K562 (cell line): Measurements from ENCODE around the gene OOSP3. TPM values are rescaled to one million over a fixed set of nuclear protein-coding genes. Genes with fewer than 3 reads are reported as not detected.

ENCODE experiments used
- ATAC-seq: fragments of 200-7000 bp; cut with Tn5 transposase; 3 replicates; pipeline ENCODE4 v1.9.1; 2020; ENCODE audit warnings: moderate library complexity
- BruUV-seq: library from RNA; stranded (reverse); fragments of 400-500 nt; replicated peaks from 2 replicates; lab custom pipeline; 2021; lab: Mats Ljungman, UMichigan
- CTCF ChIA-PET: fragments of 300-600 bp; formaldehyde crosslinking; extraction: SDS; loops from one replicate; lab custom pipeline; 2021; ENCODE audit warnings: low intra/inter-chr PET ratio; lab: Yijun Ruan, JAX
- POLR2A ChIA-PET: fragments of 300-600, 350-650 bp; sonication (Branson Sonifier 250); formaldehyde crosslinking; extraction: SDS; loops from one replicate; lab custom pipeline; 2021; ENCODE audit warnings: antibody characterized with exemption, inconsistent platforms; lab: Yijun Ruan, JAX
- DNase-seq, 4 experiments: peaks; one replicate each; pipeline versions ENCODE4 v3.0.0 to v3.0.0-alpha.2; 2011 to 2018; ENCODE audit warnings: low spot score in 3 of 4, mixed read lengths in 3 of 4; ENCODE audit errors: extremely low read depth in 1 of 4
- FAIRE-seq: peaks from 2 replicates; lab custom pipeline; 2011; peaks lifted over from hg19 to GRCh38; lab: Jason Lieb, UNC
- H2AFZ ChIP-seq: 2 replicates; pipeline ENCODE4 v1.6.0; 2011; ENCODE audit warnings: low read depth, low read length, control low read depth, inconsistent platforms
- H3K27ac ChIP-seq: fragments of 200-600 bp; 3 replicates; pipeline ENCODE4 v1.8.0; 2011; ENCODE audit warnings: low read depth, mild to moderate bottlenecking, control low read depth, inconsistent platforms, low read length, moderate library complexity, mixed read lengths; ENCODE audit errors: extremely low read depth
- H3K27me3 ChIP-seq, 2 experiments: fragments of 300-600 bp in 1 of 2; 2 replicates in 1 of 2; 3 replicates in 1 of 2; pipeline versions ENCODE4 v1.6.0 to v1.8.0; 2011; ENCODE audit warnings: inconsistent platforms in 2 of 2, low read length in 2 of 2, mild to moderate bottlenecking in 1 of 2, mixed read lengths in 1 of 2, moderate library complexity in 1 of 2; ENCODE audit not compliant: control insufficient read depth in 2 of 2, insufficient read depth in 2 of 2
- H3K36me3 ChIP-seq: fragments of 300-600 bp; 3 replicates; pipeline ENCODE4 v1.8.0; 2011; ENCODE audit warnings: mild to moderate bottlenecking, low read length, inconsistent platforms; ENCODE audit not compliant: control insufficient read depth, insufficient read depth
- H3K4me1 ChIP-seq, 2 experiments: fragments of 200-600 bp in 1 of 2; replicated peaks in 1 of 2; 2 replicates in 1 of 2; 3 replicates in 1 of 2; pipeline versions ENCODE4 v1.5.1 to v1.8.0; 2011; ENCODE audit warnings: inconsistent platforms in 2 of 2, low read length in 2 of 2, mild to moderate bottlenecking in 1 of 2, mixed read lengths in 1 of 2, moderate library complexity in 1 of 2; ENCODE audit not compliant: control insufficient read depth in 2 of 2, insufficient read depth in 2 of 2
- H3K4me2 ChIP-seq: 2 replicates; pipeline ENCODE4 v1.6.1; 2011; ENCODE audit warnings: low read length, control low read depth, inconsistent platforms, mixed read lengths; ENCODE audit not compliant: insufficient read depth
- H3K4me3 ChIP-seq: fragments of 200-600 bp; sonication (generic), shearing (Covaris generic); 2 replicates; pipeline ENCODE4 v1.5.1; 2016; ENCODE audit warnings: control low read depth, inconsistent platforms
- H3K79me2 ChIP-seq: fragments of 200-600 bp; 3 replicates; pipeline ENCODE4 v1.8.0; 2011; ENCODE audit warnings: low read length, inconsistent platforms; ENCODE audit not compliant: control insufficient read depth, insufficient read depth
- H3K9ac ChIP-seq, 2 experiments: 2 replicates each; pipeline versions ENCODE4 v1.6.0 to v1.6.1; 2011; ENCODE audit warnings: low read depth in 2 of 2, low read length in 2 of 2, control low read depth in 1 of 2, inconsistent platforms in 1 of 2, mild to moderate bottlenecking in 1 of 2, mixed read lengths in 1 of 2; ENCODE audit not compliant: insufficient read depth in 1 of 2
- H3K9me1 ChIP-seq: one replicate; pipeline ENCODE4 v1.6.0; 2011; ENCODE audit warnings: inconsistent platforms, mild to moderate bottlenecking, low read length, moderate library complexity; ENCODE audit not compliant: control insufficient read depth, insufficient read depth
- H3K9me3 ChIP-seq: replicated peaks from 2 replicates; pipeline ENCODE4 v1.5.1; 2011; ENCODE audit warnings: low read depth, low read length, inconsistent platforms; ENCODE audit not compliant: control insufficient read depth, insufficient read depth
- H4K20me1 ChIP-seq: replicated peaks from 2 replicates; pipeline ENCODE4 v1.6.1; 2011; ENCODE audit warnings: low read length, inconsistent platforms, mixed read lengths; ENCODE audit not compliant: control insufficient read depth, insufficient read depth
- IFI16 ChIP-seq: fragments of 250-450 bp; sonication (Bioruptor Pico); IDR thresholded peaks from 2 replicates; pipeline ENCODE4 v2.1.2; 2022; ENCODE audit warnings: mild to moderate bottlenecking, inconsistent platforms
- NR2F6 ChIP-seq: fragments of 450-650 bp; formaldehyde crosslinking; IDR thresholded peaks from 2 replicates; pipeline ENCODE4 v1.4.0; 2020; ENCODE audit warnings: mild to moderate bottlenecking
- RBFOX2 ChIP-seq: fragments of 200-400 bp; formaldehyde crosslinking; IDR thresholded peaks from 2 replicates; pipeline ENCODE4 v1.6.1; 2017; ENCODE audit warnings: low read depth, mild to moderate bottlenecking, low read length, moderate library complexity
- RFX7 ChIP-seq: fragments of 250-450 bp; sonication (Bioruptor Pico); IDR thresholded peaks from 2 replicates; pipeline ENCODE4 v1.5.1; 2021; ENCODE audit warnings: mild to moderate bottlenecking
- SNRNP70 ChIP-seq: fragments of 200-400 bp; formaldehyde crosslinking; optimal IDR thresholded peaks from 2 replicates; pipeline ENCODE3; 2017; ENCODE audit warnings: low read depth, low read length
- SPI1 ChIP-seq: IDR thresholded peaks from 2 replicates; pipeline ENCODE4 v1.6.1; 2011; ENCODE audit warnings: low read depth, low read length, control low read depth, borderline replicate concordance
- TRIM24 ChIP-seq, 2 experiments: fragments of 450-650 bp; IDR thresholded peaks; 2 replicates each; pipeline ENCODE4 v1.6.1; 2016
- ZNF121 ChIP-seq: sonication (generic); formaldehyde crosslinking; conservative IDR thresholded peaks from 2 replicates; pipeline ENCODE4 v1.8.0; 2022; ENCODE audit warnings: missing genetic modification reagents
- ZNF431 ChIP-seq: sonication (generic); formaldehyde crosslinking; IDR thresholded peaks from 2 replicates; pipeline ENCODE4 v1.8.0; 2022; ENCODE audit warnings: mild to moderate bottlenecking, missing genetic modification reagents
- WGBS: fragments of 100-300 bp; shearing (Covaris generic); methylation state at CpG from one replicate; pipeline ENCODE4 v1.1.6; 2016; ENCODE audit warnings: low coverage, mixed read lengths; ENCODE audit not compliant: insufficient coverage; ENCODE audit errors: missing lambda C conversion rate; 5-methylcytosine and 5-hydroxymethylcytosine counted together
- in situ Hi-C: fragments of 300-500 bp; cut with MboI; formaldehyde crosslinking; loops from 4 replicates; pipeline ENCODE4 v1.15.0; 2018; ENCODE audit warnings: inconsistent platforms, mixed read lengths
- intact Hi-C: fragments of 100-400 bp; cut with micrococcal nuclease; formaldehyde crosslinking; loops from 2 replicates; pipeline ENCODE4 v1.14.2; 2022
- polyA plus RNA-seq, 8 experiments: library from polyadenylated mRNA; depleted of rRNA in 4 of 8; stranded (reverse) in 5 of 8; unstranded in 3 of 8; fragments of >200 nt; fragmentation: Nextera tagmentation in 2 of 8; fragmentation: Illumina TruSeq in 1 of 8; extraction: Ambion mirVana in 2 of 8; extraction: Trizol in 1 of 8; gene quantifications; 2 replicates each; pipeline versions ENCODE4 v1.2.1 to v1.2.3, GENCODE V29; 2011 to 2014; ENCODE audit warnings: inconsistent platforms in 1 of 8, missing spikeins in 1 of 8
- total RNA-seq, 7 experiments: library from RNA; depleted of rRNA in 6 of 7; stranded (reverse); fragments of >200 nt in 6 of 7; fragmentation: Illumina TruSeq in 2 of 7; extraction: Trizol in 2 of 7; gene quantifications; 2 replicates each; pipeline versions ENCODE4 v1.2.1 to v1.2.3, GENCODE V29; 2011 to 2021; ENCODE audit warnings: low replicate concordance in 1 of 7
- TF ChIP-seq, protein P1 (sequence below): fragments of 250-450 bp; sonication (Bioruptor Pico); IDR thresholded peaks from 2 replicates; pipeline ENCODE4 v1.8.0; 2021; ENCODE audit warnings: mild to moderate bottlenecking, moderate library complexity

The OOSP3 gene
- total and polyA plus RNA-seq, 9 of the 15 experiments (the other 6 are each of a cell fraction or from before 2014, with no cell fraction given) = 0.09 to 0.32 (median 0.15) TPM; not detected in 6

DNA sequence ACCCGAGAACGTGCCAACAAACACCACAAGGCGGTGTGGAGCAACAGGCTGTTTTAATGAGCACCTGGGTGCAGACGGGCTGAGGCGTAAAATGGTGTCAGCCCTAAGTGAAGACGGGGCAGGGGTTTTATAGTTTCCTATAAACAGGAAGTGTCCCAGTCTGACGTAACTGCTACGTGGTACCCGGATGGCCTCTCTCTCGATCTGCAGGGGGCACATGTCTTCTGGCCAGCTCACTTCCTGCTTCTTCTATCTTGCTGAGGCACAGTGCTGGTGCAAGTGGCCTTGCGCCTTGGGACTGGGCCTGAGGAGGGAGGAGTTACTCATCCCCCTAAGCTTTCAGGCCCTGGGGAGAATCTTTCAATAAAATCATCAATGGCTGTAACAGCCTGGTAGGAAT lies 20.9 kb downstream of the OOSP3 start:
- 85% methylated on average over 11 of the region's 11 CpGs for WGBS
- in situ Hi-C loops (no loop called here), intact Hi-C loops (no loop called here)
- no peak for FAIRE-seq
- no peaks in the 10 kb centered on the region for H3K9me1 ChIP-seq
- H3K79me2 ChIP-seq = no peaks in the 10 kb centered on the region
- no peaks in the 10 kb centered on the region for H3K9me3 ChIP-seq
- 0 out of 4 replicates have a peak, but pooled peaks of 1 of the 2 experiments have one; percentile 13 for TF ChIP-seq TRIM24 (IDR thresholded peaks at IDR 0.05)
- 0 out of 2 replicates have a peak, but pooled peaks have one; percentile 8 for TF ChIP-seq SPI1
- no peak for TF ChIP-seq IFI16 (CRISPR knock-in tag)
- no peak for TF ChIP-seq ZNF431 (CRISPR knock-in tag)
- no peak for TF ChIP-seq ZNF121 (CRISPR knock-in tag)
- H3K4me3 ChIP-seq = no peak overlapping the region
- DNase-seq = peak in 1 of 4 experiments; percentile 13
- CTCF ChIA-PET = no interaction called here
- no peaks in the 10 kb centered on the region for H3K27me3 ChIP-seq
- peak overlapping the region; percentile 53 for H2AFZ ChIP-seq
- BruUV-seq = no TSS peak
- H4K20me1 ChIP-seq = no peaks in the 10 kb centered on the region
- H3K36me3 ChIP-seq = no peaks in the 10 kb centered on the region
- no peak overlapping the region for H3K9ac ChIP-seq
- peak; percentile 62 for ATAC-seq
- H3K4me2 ChIP-seq = no peak overlapping the region
- POLR2A ChIA-PET = no interaction called here
- peaks cover 0 to 4% of the 10 kb centered on the region in 2 experiments; a peak in 1 of 5 replicates for H3K4me1 ChIP-seq
- H3K27ac ChIP-seq = no peak overlapping the region

DNA sequence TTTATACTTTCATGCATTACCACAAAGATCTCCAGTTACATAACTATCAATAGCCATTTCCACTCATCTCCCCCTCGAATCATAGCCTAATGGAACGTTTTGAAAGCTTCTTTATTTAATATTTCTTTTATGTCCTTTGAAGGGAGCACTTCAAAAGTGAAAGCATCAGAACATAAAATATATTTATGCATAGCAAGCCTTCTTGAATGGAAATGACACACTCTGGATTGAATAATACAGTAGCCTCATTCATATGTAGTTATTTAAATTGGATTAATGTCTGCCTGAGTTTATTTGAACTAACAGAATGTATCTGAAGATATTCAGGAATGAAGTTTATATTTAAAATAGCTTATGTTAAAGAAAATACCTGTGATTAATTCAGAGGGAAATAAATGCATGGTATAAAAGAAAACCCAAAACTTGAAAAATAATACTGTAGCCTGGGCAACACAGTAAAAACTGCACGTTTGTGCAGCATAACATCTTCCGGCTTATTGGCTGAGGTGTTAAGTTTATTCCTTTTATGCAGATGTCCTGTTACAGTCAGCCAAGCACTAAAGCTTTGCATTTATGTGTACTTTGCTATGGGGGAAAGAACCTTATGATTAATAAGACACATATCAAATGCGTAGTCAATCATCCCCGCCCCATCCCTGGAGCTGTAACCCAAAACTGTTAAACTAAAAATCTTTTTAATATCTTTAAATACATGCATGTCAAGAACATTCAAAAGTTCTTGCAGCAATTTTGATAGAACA lies 22.0 kb downstream of the OOSP3 start:
- no peak overlapping the region for H3K4me3 ChIP-seq
- no peaks in the 10 kb centered on the region for H3K9me3 ChIP-seq
- ChIA-PET POLR2A (interaction anchor here (0.5 to 0.9 kb wide), 2 partner anchors 48 to 52 kb away, joined by 3 read pairs; no protein-coding TSS in a partner anchor), CTCF (no interaction called here)
- no peaks in the 10 kb centered on the region for H4K20me1 ChIP-seq
- WGBS = 66% methylated on average over 6 of the region's 6 CpGs
- no peak overlapping the region for H3K9ac ChIP-seq
- H3K36me3 ChIP-seq = no peaks in the 10 kb centered on the region
- peaks cover 0 to 4% of the 10 kb centered on the region in 2 experiments; a peak in 1 of 5 replicates for H3K4me1 ChIP-seq
- in situ Hi-C loops = no loop called here
- no peak for FAIRE-seq
- no peaks in the 10 kb centered on the region for H3K79me2 ChIP-seq
- no peak for ATAC-seq
- H3K27ac ChIP-seq = no peak overlapping the region
- H3K4me2 ChIP-seq = no peak overlapping the region
- intact Hi-C loops = no loop called here
- no peaks in the 10 kb centered on the region for H3K27me3 ChIP-seq
- no TSS peak for BruUV-seq
- no peak for DNase-seq
- no peak overlapping the region for H2AFZ ChIP-seq
- no peaks in the 10 kb centered on the region for H3K9me1 ChIP-seq
- TF ChIP-seq ZNF121 (CRISPR knock-in tag) = no peak
- TF ChIP-seq SNRNP70 = no peak
- TF ChIP-seq NR2F6 (CRISPR knock-in tag) = no peak
- TF ChIP-seq, protein P1, sequence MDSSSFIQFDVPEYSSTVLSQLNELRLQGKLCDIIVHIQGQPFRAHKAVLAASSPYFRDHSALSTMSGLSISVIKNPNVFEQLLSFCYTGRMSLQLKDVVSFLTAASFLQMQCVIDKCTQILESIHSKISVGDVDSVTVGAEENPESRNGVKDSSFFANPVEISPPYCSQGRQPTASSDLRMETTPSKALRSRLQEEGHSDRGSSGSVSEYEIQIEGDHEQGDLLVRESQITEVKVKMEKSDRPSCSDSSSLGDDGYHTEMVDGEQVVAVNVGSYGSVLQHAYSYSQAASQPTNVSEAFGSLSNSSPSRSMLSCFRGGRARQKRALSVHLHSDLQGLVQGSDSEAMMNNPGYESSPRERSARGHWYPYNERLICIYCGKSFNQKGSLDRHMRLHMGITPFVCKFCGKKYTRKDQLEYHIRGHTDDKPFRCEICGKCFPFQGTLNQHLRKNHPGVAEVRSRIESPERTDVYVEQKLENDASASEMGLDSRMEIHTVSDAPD (CRISPR knock-in tag) = no peak
- no peak for TF ChIP-seq RFX7 (CRISPR knock-in tag)
- no peak for TF ChIP-seq RBFOX2
